IPS-20b (cell line): ENCODE data around the gene TOX2.

Experiments
- H3K27ac ChIP-seq: one replicate; pipeline ENCODE4 v1.5.1; 2013; ENCODE audit warnings: low read length
- H3K27me3 ChIP-seq: 2 replicates; pipeline ENCODE4 v1.6.1; 2013; ENCODE audit warnings: mild to moderate bottlenecking, low read length, inconsistent platforms; ENCODE audit not compliant: insufficient read depth
- H3K36me3 ChIP-seq: 2 replicates; pipeline ENCODE4 v1.6.1; 2013; ENCODE audit warnings: low read depth, mild to moderate bottlenecking, inconsistent platforms, low read length, moderate library complexity; ENCODE audit not compliant: insufficient read depth
- H3K4me1 ChIP-seq: 2 replicates; pipeline ENCODE4 v1.6.1; 2013; ENCODE audit warnings: mild to moderate bottlenecking, control low read depth, inconsistent platforms, low read length, moderate library complexity; ENCODE audit not compliant: insufficient read depth
- H3K4me3 ChIP-seq: 2 replicates; pipeline ENCODE4 v1.5.1; 2013; ENCODE audit warnings: mild to moderate bottlenecking, low read length, inconsistent platforms
- H3K9ac ChIP-seq: 2 replicates; pipeline ENCODE4 v1.6.1; 2013; ENCODE audit warnings: low read depth, mild to moderate bottlenecking, inconsistent platforms, low read length, moderate library complexity
- H3K9me3 ChIP-seq: 2 replicates; pipeline ENCODE4 v1.6.1; 2013; ENCODE audit warnings: mild to moderate bottlenecking, low read depth, low read length, inconsistent platforms; ENCODE audit not compliant: insufficient read depth

The TOX2 gene

GRCh38 chr20:43954704-43955061 is 40.0 kb downstream of the TOX2 start:
- Histone ChIP-seq H3K27ac (no peak overlapping the region), H3K27me3 (no peaks in the 10 kb centered on the region), H3K9me3 (no peaks in the 10 kb centered on the region), H3K4me3 (no peak overlapping the region), H3K36me3 (no peaks in the 10 kb centered on the region), H3K9ac (no peak overlapping the region), H3K4me1 (peaks cover 2% of the 10 kb centered on the region; the same call in 1 of the 2 replicates)

GRCh38 chr20:43955062-43955749 is 40.6 kb downstream of the TOX2 start:
- no peaks in the 10 kb centered on the region for H3K36me3 ChIP-seq
- no peak overlapping the region for H3K27ac ChIP-seq
- no peak overlapping the region for H3K4me3 ChIP-seq
- peaks cover 5% of the 10 kb centered on the region; the same call in 1 of the 2 replicates for H3K4me1 ChIP-seq
- H3K9me3 ChIP-seq, result no peaks in the 10 kb centered on the region
- H3K27me3 ChIP-seq, result no peaks in the 10 kb centered on the region
- no peak overlapping the region for H3K9ac ChIP-seq

- no peak overlapping the region for H3K27ac ChIP-seq
- peaks cover 10% of the 10 kb centered on the region for H3K4me1 ChIP-seq
- H3K9ac ChIP-seq, result no peak overlapping the region
These were observed 41.1 kb downstream of the TOX2 start for GRCh38 chr20:43955750-43956191.

GRCh38 chr20:43957392-43957791 is 42.7 kb downstream of the TOX2 start:
- Histone ChIP-seq H3K4me3 (no peak overlapping the region), H3K36me3 (no peaks in the 10 kb centered on the region), H3K27me3 (peaks cover 3% of the 10 kb centered on the region; the same call in 1 of the 2 replicates), H3K9me3 (no peaks in the 10 kb centered on the region), H3K9ac (no peak overlapping the region), H3K4me1 (peaks cover 19% of the 10 kb centered on the region), H3K27ac (no peak overlapping the region)

More at GRCh38 chr20:43955750-43956191, 41.1 kb downstream of the TOX2 start:
- no peaks in the 10 kb centered on the region for H3K9me3 ChIP-seq
- no peak overlapping the region for H3K4me3 ChIP-seq
- H3K36me3 ChIP-seq, result no peaks in the 10 kb centered on the region
- H3K27me3 ChIP-seq, result no peaks in the 10 kb centered on the region

GRCh38 chr20:43958626-43959025 is 44.0 kb downstream of the TOX2 start:
- H3K4me1 ChIP-seq, result peaks cover 19% of the 10 kb centered on the region
- no peak overlapping the region for H3K4me3 ChIP-seq
- H3K27me3 ChIP-seq, result peaks cover 6% of the 10 kb centered on the region; the same call in 1 of the 2 replicates
- no peak overlapping the region for H3K27ac ChIP-seq
- no peak overlapping the region for H3K9ac ChIP-seq
- no peaks in the 10 kb centered on the region for H3K9me3 ChIP-seq
- no peaks in the 10 kb centered on the region for H3K36me3 ChIP-seq

GRCh38 chr20:43959079-43959919 is 44.6 kb downstream of the TOX2 start:
- H3K36me3 ChIP-seq, result no peaks in the 10 kb centered on the region
- H3K4me1 ChIP-seq, result peaks cover 17% of the 10 kb centered on the region
- H3K4me3 ChIP-seq, result no peak overlapping the region
- no peaks in the 10 kb centered on the region for H3K9me3 ChIP-seq
- no peak overlapping the region for H3K9ac ChIP-seq
- H3K27me3 ChIP-seq, result peaks cover 6% of the 10 kb centered on the region; the same call in 1 of the 2 replicates
- H3K27ac ChIP-seq, result no peak overlapping the region

GRCh38 chr20:43959920-43960227 is 45.2 kb downstream of the TOX2 start:
- H3K4me3 ChIP-seq, result no peak overlapping the region
- no peaks in the 10 kb centered on the region for H3K36me3 ChIP-seq
- H3K27ac ChIP-seq, result no peak overlapping the region
- peaks cover 6% of the 10 kb centered on the region; the same call in 1 of the 2 replicates for H3K27me3 ChIP-seq
- no peak overlapping the region for H3K9ac ChIP-seq
- H3K9me3 ChIP-seq, result no peaks in the 10 kb centered on the region
- peaks cover 17% of the 10 kb centered on the region for H3K4me1 ChIP-seq

- Histone ChIP-seq H3K4me1 (peaks cover 17% of the 10 kb centered on the region), H3K36me3 (no peaks in the 10 kb centered on the region), H3K4me3 (no peak overlapping the region), H3K27me3 (peaks cover 6% of the 10 kb centered on the region; the same call in 1 of the 2 replicates), H3K27ac (no peak overlapping the region), H3K9me3 (no peaks in the 10 kb centered on the region), H3K9ac (no peak overlapping the region)
These were observed 45.6 kb downstream of the TOX2 start for GRCh38 chr20:43960231-43960630.

GRCh38 chr20:43961116-43961515 is 46.5 kb downstream of the TOX2 start:
- Histone ChIP-seq H3K4me1 (peaks cover 17% of the 10 kb centered on the region), H3K36me3 (no peaks in the 10 kb centered on the region), H3K27me3 (peaks cover 6% of the 10 kb centered on the region; the same call in 1 of the 2 replicates), H3K27ac (no peak overlapping the region), H3K4me3 (no peak overlapping the region), H3K9me3 (no peaks in the 10 kb centered on the region), H3K9ac (no peak overlapping the region)

- Histone ChIP-seq H3K4me1 (peaks cover 17% of the 10 kb centered on the region), H3K27me3 (peaks cover 6% of the 10 kb centered on the region; the same call in 1 of the 2 replicates)
These were observed 47.2 kb downstream of the TOX2 start for GRCh38 chr20:43961541-43962471.

GRCh38 chr20:43962530-43962929 is 47.9 kb downstream of the TOX2 start:
- H3K36me3 ChIP-seq, result no peaks in the 10 kb centered on the region
- H3K27me3 ChIP-seq, result peaks cover 6% of the 10 kb centered on the region; the same call in 1 of the 2 replicates
- no peak overlapping the region for H3K27ac ChIP-seq
- H3K4me3 ChIP-seq, result no peak overlapping the region
- no peak overlapping the region for H3K9ac ChIP-seq
- no peaks in the 10 kb centered on the region for H3K9me3 ChIP-seq
- peaks cover 17% of the 10 kb centered on the region for H3K4me1 ChIP-seq

More at GRCh38 chr20:43961541-43962471, 47.2 kb downstream of the TOX2 start:
- Histone ChIP-seq H3K27ac (no peak overlapping the region), H3K9ac (no peak overlapping the region), H3K36me3 (no peaks in the 10 kb centered on the region), H3K4me3 (no peak overlapping the region), H3K9me3 (no peaks in the 10 kb centered on the region)
